K562 (cell line): ENCODE measurements around the gene TTC16. TPM values are rescaled to one million over a fixed set of nuclear protein-coding genes. Genes with fewer than 3 reads are reported as not detected.

Experiments used
- ATAC-seq: fragments of 200-7000 bp; cut with Tn5 transposase; 3 replicates; pipeline ENCODE4 v1.9.1; 2020; ENCODE audit warnings: moderate library complexity
- BruUV-seq: library from RNA; stranded (reverse); fragments of 400-500 nt; replicated peaks from 2 replicates; lab custom pipeline; 2021; lab: Mats Ljungman, UMichigan
- CTCF ChIA-PET: fragments of 300-600 bp; formaldehyde crosslinking; extraction: SDS; loops from one replicate; lab custom pipeline; 2021; ENCODE audit warnings: low intra/inter-chr PET ratio; lab: Yijun Ruan, JAX
- POLR2A ChIA-PET: fragments of 300-600, 350-650 bp; sonication (Branson Sonifier 250); formaldehyde crosslinking; extraction: SDS; loops from one replicate; lab custom pipeline; 2021; ENCODE audit warnings: antibody characterized with exemption, inconsistent platforms; lab: Yijun Ruan, JAX
- DNase-seq, 4 experiments: peaks; one replicate each; pipeline versions ENCODE4 v3.0.0 to v3.0.0-alpha.2; 2011 to 2018; ENCODE audit warnings: low spot score in 3 of 4, mixed read lengths in 3 of 4; ENCODE audit errors: extremely low read depth in 1 of 4
- FAIRE-seq: peaks from 2 replicates; lab custom pipeline; 2011; peaks lifted over from hg19 to GRCh38; lab: Jason Lieb, UNC
- H2AFZ ChIP-seq: 2 replicates; pipeline ENCODE4 v1.6.0; 2011; ENCODE audit warnings: low read depth, low read length, control low read depth, inconsistent platforms
- H3K27ac ChIP-seq: fragments of 200-600 bp; 3 replicates; pipeline ENCODE4 v1.8.0; 2011; ENCODE audit warnings: low read depth, mild to moderate bottlenecking, control low read depth, inconsistent platforms, low read length, moderate library complexity, mixed read lengths; ENCODE audit errors: extremely low read depth
- H3K27me3 ChIP-seq, 2 experiments: fragments of 300-600 bp in 1 of 2; 2 replicates in 1 of 2; 3 replicates in 1 of 2; pipeline versions ENCODE4 v1.6.0 to v1.8.0; 2011; ENCODE audit warnings: inconsistent platforms in 2 of 2, low read length in 2 of 2, mild to moderate bottlenecking in 1 of 2, mixed read lengths in 1 of 2, moderate library complexity in 1 of 2; ENCODE audit not compliant: control insufficient read depth in 2 of 2, insufficient read depth in 2 of 2
- H3K36me3 ChIP-seq: fragments of 300-600 bp; 3 replicates; pipeline ENCODE4 v1.8.0; 2011; ENCODE audit warnings: mild to moderate bottlenecking, low read length, inconsistent platforms; ENCODE audit not compliant: control insufficient read depth, insufficient read depth
- H3K4me1 ChIP-seq, 2 experiments: fragments of 200-600 bp in 1 of 2; replicated peaks in 1 of 2; 2 replicates in 1 of 2; 3 replicates in 1 of 2; pipeline versions ENCODE4 v1.5.1 to v1.8.0; 2011; ENCODE audit warnings: inconsistent platforms in 2 of 2, low read length in 2 of 2, mild to moderate bottlenecking in 1 of 2, mixed read lengths in 1 of 2, moderate library complexity in 1 of 2; ENCODE audit not compliant: control insufficient read depth in 2 of 2, insufficient read depth in 2 of 2
- H3K4me2 ChIP-seq: 2 replicates; pipeline ENCODE4 v1.6.1; 2011; ENCODE audit warnings: low read length, control low read depth, inconsistent platforms, mixed read lengths; ENCODE audit not compliant: insufficient read depth
- H3K4me3 ChIP-seq: fragments of 200-600 bp; sonication (generic), shearing (Covaris generic); 2 replicates; pipeline ENCODE4 v1.5.1; 2016; ENCODE audit warnings: control low read depth, inconsistent platforms
- H3K79me2 ChIP-seq: fragments of 200-600 bp; 3 replicates; pipeline ENCODE4 v1.8.0; 2011; ENCODE audit warnings: low read length, inconsistent platforms; ENCODE audit not compliant: control insufficient read depth, insufficient read depth
- H3K9ac ChIP-seq, 2 experiments: 2 replicates each; pipeline versions ENCODE4 v1.6.0 to v1.6.1; 2011; ENCODE audit warnings: low read depth in 2 of 2, low read length in 2 of 2, control low read depth in 1 of 2, inconsistent platforms in 1 of 2, mild to moderate bottlenecking in 1 of 2, mixed read lengths in 1 of 2; ENCODE audit not compliant: insufficient read depth in 1 of 2
- H3K9me1 ChIP-seq: one replicate; pipeline ENCODE4 v1.6.0; 2011; ENCODE audit warnings: inconsistent platforms, mild to moderate bottlenecking, low read length, moderate library complexity; ENCODE audit not compliant: control insufficient read depth, insufficient read depth
- H3K9me3 ChIP-seq: replicated peaks from 2 replicates; pipeline ENCODE4 v1.5.1; 2011; ENCODE audit warnings: low read depth, low read length, inconsistent platforms; ENCODE audit not compliant: control insufficient read depth, insufficient read depth
- H4K20me1 ChIP-seq: replicated peaks from 2 replicates; pipeline ENCODE4 v1.6.1; 2011; ENCODE audit warnings: low read length, inconsistent platforms, mixed read lengths; ENCODE audit not compliant: control insufficient read depth, insufficient read depth
- BRCA1 ChIP-seq, 2 experiments: fragments of 450-650 bp in 1 of 2; sonication (generic) in 1 of 2; formaldehyde crosslinking in 1 of 2; IDR thresholded peaks; 2 replicates each; pipeline versions ENCODE4 v1.5.0 to v1.6.1; 2017 to 2020; ENCODE audit warnings: mild to moderate bottlenecking in 1 of 2, missing genetic modification reagents in 1 of 2
- FOXK2 ChIP-seq, 2 experiments: fragments of 450-650 bp; IDR thresholded peaks in 1 of 2; conservative IDR thresholded peaks in 1 of 2; 2 replicates each; pipeline ENCODE4 v1.6.1; 2016; ENCODE audit warnings: low read depth in 2 of 2, mild to moderate bottlenecking in 1 of 2
- MAFG ChIP-seq: fragments of 450-650 bp; conservative IDR thresholded peaks from 2 replicates; pipeline ENCODE4 v1.6.1; 2016; ENCODE audit warnings: missing genetic modification characterization, missing compliant biosample characterization
- NR2C1 ChIP-seq, 2 experiments: fragments of 450-650 bp; IDR thresholded peaks; 2 replicates each; pipeline ENCODE4 v1.6.1; 2017; ENCODE audit warnings: mild to moderate bottlenecking in 2 of 2, antibody characterized with exemption in 1 of 2, inconsistent platforms in 1 of 2, missing compliant biosample characterization in 1 of 2, missing genetic modification characterization in 1 of 2
- SRF ChIP-seq, 2 experiments: fragments of 250-450, 450-650 bp in 1 of 2; sonication (Bioruptor Pico) in 1 of 2; sonication (generic) in 1 of 2; formaldehyde crosslinking; IDR thresholded peaks; 2 replicates each; pipeline versions ENCODE4 v1.5.0 to v1.5.1; 2020 to 2022; ENCODE audit warnings: mild to moderate bottlenecking in 1 of 2, missing genetic modification reagents in 1 of 2
- STAT5A ChIP-seq: IDR thresholded peaks from 2 replicates; pipeline ENCODE4 v1.6.1; 2012; ENCODE audit warnings: low read length, inconsistent platforms, borderline replicate concordance
- ZNF316 ChIP-seq: fragments of 450-650 bp; IDR thresholded peaks from 2 replicates; pipeline ENCODE4 v1.6.1; 2016
- ZNF431 ChIP-seq: sonication (generic); formaldehyde crosslinking; IDR thresholded peaks from 2 replicates; pipeline ENCODE4 v1.8.0; 2022; ENCODE audit warnings: mild to moderate bottlenecking, missing genetic modification reagents
- ZNF449 ChIP-seq: fragments of 250-450 bp; sonication (Bioruptor Pico); IDR thresholded peaks from 2 replicates; pipeline ENCODE4 v1.8.0; 2022; ENCODE audit warnings: moderate library complexity, mild to moderate bottlenecking, inconsistent platforms
- ZNF584 ChIP-seq: fragments of 200-800 bp; sonication (Bioruptor generic); IDR thresholded peaks from 2 replicates; pipeline ENCODE4 v1.6.1; 2016; ENCODE audit warnings: low read depth, mild to moderate bottlenecking, missing genetic modification characterization, missing compliant biosample characterization
- WGBS: fragments of 100-300 bp; shearing (Covaris generic); methylation state at CpG from one replicate; pipeline ENCODE4 v1.1.6; 2016; ENCODE audit warnings: low coverage, mixed read lengths; ENCODE audit not compliant: insufficient coverage; ENCODE audit errors: missing lambda C conversion rate; 5-methylcytosine and 5-hydroxymethylcytosine counted together
- in situ Hi-C: fragments of 300-500 bp; cut with MboI; formaldehyde crosslinking; loops from 4 replicates; pipeline ENCODE4 v1.15.0; 2018; ENCODE audit warnings: inconsistent platforms, mixed read lengths
- intact Hi-C: fragments of 100-400 bp; cut with micrococcal nuclease; formaldehyde crosslinking; loops from 2 replicates; pipeline ENCODE4 v1.14.2; 2022
- polyA plus RNA-seq, 8 experiments: library from polyadenylated mRNA; depleted of rRNA in 4 of 8; stranded (reverse) in 5 of 8; unstranded in 3 of 8; fragments of >200 nt; fragmentation: Nextera tagmentation in 2 of 8; fragmentation: Illumina TruSeq in 1 of 8; extraction: Ambion mirVana in 2 of 8; extraction: Trizol in 1 of 8; gene quantifications; 2 replicates each; pipeline versions ENCODE4 v1.2.1 to v1.2.3, GENCODE V29; 2011 to 2014; ENCODE audit warnings: inconsistent platforms in 1 of 8, missing spikeins in 1 of 8
- total RNA-seq, 7 experiments: library from RNA; depleted of rRNA in 6 of 7; stranded (reverse); fragments of >200 nt in 6 of 7; fragmentation: Illumina TruSeq in 2 of 7; extraction: Trizol in 2 of 7; gene quantifications; 2 replicates each; pipeline versions ENCODE4 v1.2.1 to v1.2.3, GENCODE V29; 2011 to 2021; ENCODE audit warnings: low replicate concordance in 1 of 7
- TF ChIP-seq, protein P1 (sequence below): IDR thresholded peaks from 2 replicates; pipeline ENCODE4 v1.6.1; 2011; ENCODE audit warnings: borderline replicate concordance, low read depth, mild to moderate bottlenecking, moderate library complexity, low read length; ENCODE audit not compliant: insufficient read depth, poor library complexity, severe bottlenecking
- TF ChIP-seq, protein P2 (sequence below): fragments of 450-650 bp; IDR thresholded peaks from 2 replicates; pipeline ENCODE4 v1.6.1; 2017; ENCODE audit warnings: antibody characterized with exemption, mild to moderate bottlenecking

The TTC16 gene
- total and polyA plus RNA-seq, 9 of the 15 experiments (the other 6 are each of a cell fraction or from before 2014, with no cell fraction given) = 0.11 TPM; not detected in 8

- TF ChIP-seq ZNF584 (no peak), STAT5A (no peak), ZNF449 (CRISPR knock-in tag) (no peak)
- TF ChIP-seq, protein P1, sequence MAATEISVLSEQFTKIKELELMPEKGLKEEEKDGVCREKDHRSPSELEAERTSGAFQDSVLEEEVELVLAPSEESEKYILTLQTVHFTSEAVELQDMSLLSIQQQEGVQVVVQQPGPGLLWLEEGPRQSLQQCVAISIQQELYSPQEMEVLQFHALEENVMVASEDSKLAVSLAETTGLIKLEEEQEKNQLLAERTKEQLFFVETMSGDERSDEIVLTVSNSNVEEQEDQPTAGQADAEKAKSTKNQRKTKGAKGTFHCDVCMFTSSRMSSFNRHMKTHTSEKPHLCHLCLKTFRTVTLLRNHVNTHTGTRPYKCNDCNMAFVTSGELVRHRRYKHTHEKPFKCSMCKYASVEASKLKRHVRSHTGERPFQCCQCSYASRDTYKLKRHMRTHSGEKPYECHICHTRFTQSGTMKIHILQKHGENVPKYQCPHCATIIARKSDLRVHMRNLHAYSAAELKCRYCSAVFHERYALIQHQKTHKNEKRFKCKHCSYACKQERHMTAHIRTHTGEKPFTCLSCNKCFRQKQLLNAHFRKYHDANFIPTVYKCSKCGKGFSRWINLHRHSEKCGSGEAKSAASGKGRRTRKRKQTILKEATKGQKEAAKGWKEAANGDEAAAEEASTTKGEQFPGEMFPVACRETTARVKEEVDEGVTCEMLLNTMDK = no peak
These were observed 15.7 kb upstream of the TTC16 start (continued) for GRCh38 chr9:127700140-127700539.

DNA sequence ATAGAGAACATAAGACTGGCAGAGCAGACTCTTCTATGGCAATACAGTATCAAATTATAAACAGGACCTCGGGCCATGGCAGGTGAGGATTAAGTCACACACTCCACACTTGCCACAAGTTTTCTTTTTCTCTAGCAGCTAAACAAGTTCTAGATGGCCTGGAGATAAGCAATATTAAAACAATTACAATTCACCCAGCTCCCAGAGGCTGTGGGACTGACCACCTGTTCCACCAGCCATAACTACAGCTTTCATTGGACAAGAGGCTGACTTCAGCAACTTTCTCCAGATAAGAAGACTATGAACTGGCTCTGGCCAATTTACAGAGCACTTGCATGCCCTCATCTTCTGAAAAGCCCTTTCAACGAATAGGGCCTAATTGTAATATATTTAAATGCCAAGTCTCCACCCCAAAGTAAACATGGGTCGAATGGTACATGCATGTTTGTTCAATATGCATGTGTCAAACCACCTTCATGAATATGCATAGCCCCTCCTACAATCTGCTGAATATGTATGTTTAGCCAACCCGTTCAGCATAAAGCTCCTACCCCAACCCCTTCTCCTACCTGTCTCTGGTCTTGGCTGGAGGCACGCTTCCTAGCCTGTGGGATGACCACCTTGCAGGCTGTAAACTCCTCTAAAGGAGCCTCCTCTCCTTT is 15.2 kb upstream of the TTC16 start:
- Histone ChIP-seq H2AFZ (peak overlapping the region; percentile 87), H3K9me1 (no peaks in the 10 kb centered on the region), H3K9me3 (no peaks in the 10 kb centered on the region), H3K4me2 (no peak overlapping the region), H4K20me1 (no peaks in the 10 kb centered on the region), H3K4me3 (no peak overlapping the region), H3K27ac (no peak overlapping the region), H3K4me1 (peaks cover 26 to 30% of the 10 kb centered on the region in 2 experiments), H3K27me3 (no peaks in the 10 kb centered on the region), H3K36me3 (no peaks in the 10 kb centered on the region), H3K9ac (no peak overlapping the region), H3K79me2 (no peaks in the 10 kb centered on the region)
- in situ Hi-C loops (no loop called here), intact Hi-C loops (no loop called here)
- WGBS = 34% methylated on average over 5 of the region's 5 CpGs
- ATAC-seq = 0 out of 3 replicates have a peak, but pooled peaks have one; percentile 16
- no peak for DNase-seq
- CTCF ChIA-PET = no interaction called here
- FAIRE-seq = peak; percentile 74
- no TSS peak for BruUV-seq
- POLR2A ChIA-PET = no interaction called here
- 0 out of 2 replicates have a peak, but pooled peaks have one; percentile 19 for TF ChIP-seq MAFG
- no peak for TF ChIP-seq NR2C1 (IDR thresholded peaks at IDR 0.05)
- TF ChIP-seq NR2C1 (tag; IDR thresholded peaks at IDR 0.05) = no peak
- TF ChIP-seq, protein P2, sequence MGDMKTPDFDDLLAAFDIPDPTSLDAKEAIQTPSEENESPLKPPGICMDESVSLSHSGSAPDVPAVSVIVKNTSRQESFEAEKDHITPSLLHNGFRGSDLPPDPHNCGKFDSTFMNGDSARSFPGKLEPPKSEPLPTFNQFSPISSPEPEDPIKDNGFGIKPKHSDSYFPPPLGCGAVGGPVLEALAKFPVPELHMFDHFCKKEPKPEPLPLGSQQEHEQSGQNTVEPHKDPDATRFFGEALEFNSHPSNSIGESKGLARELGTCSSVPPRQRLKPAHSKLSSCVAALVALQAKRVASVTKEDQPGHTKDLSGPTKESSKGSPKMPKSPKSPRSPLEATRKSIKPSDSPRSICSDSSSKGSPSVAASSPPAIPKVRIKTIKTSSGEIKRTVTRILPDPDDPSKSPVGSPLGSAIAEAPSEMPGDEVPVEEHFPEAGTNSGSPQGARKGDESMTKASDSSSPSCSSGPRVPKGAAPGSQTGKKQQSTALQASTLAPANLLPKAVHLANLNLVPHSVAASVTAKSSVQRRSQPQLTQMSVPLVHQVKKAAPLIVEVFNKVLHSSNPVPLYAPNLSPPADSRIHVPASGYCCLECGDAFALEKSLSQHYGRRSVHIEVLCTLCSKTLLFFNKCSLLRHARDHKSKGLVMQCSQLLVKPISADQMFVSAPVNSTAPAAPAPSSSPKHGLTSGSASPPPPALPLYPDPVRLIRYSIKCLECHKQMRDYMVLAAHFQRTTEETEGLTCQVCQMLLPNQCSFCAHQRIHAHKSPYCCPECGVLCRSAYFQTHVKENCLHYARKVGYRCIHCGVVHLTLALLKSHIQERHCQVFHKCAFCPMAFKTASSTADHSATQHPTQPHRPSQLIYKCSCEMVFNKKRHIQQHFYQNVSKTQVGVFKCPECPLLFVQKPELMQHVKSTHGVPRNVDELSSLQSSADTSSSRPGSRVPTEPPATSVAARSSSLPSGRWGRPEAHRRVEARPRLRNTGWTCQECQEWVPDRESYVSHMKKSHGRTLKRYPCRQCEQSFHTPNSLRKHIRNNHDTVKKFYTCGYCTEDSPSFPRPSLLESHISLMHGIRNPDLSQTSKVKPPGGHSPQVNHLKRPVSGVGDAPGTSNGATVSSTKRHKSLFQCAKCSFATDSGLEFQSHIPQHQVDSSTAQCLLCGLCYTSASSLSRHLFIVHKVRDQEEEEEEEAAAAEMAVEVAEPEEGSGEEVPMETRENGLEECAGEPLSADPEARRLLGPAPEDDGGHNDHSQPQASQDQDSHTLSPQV = 0 out of 2 replicates have a peak, but pooled peaks have one; percentile 36
- TF ChIP-seq ZNF316 = peak; percentile 82
- no peak for TF ChIP-seq BRCA1 (IDR thresholded peaks at IDR 0.05)
- TF ChIP-seq BRCA1 (CRISPR knock-in tag; IDR thresholded peaks at IDR 0.05) = no peak
- no peak for TF ChIP-seq ZNF431 (CRISPR knock-in tag)
- TF ChIP-seq FOXK2 (conservative IDR thresholded peaks at IDR 0.05 in 1 of 2, IDR thresholded peaks at IDR 0.05 in 1 of 2; ENCODE audit: low read depth in 2 of 2) = peak; percentile 44 to 52; a peak in 3 of 4 replicates
- TF ChIP-seq SRF (CRISPR knock-in tag; IDR thresholded peaks at IDR 0.05) = no peak
